Measurements from ENCODE around the gene MAL.

Gene MAL

GRCh38 chr2:94996305-94997100 lies 29.0 kb upstream of the MAL start:
- peak; percentile 39 for DNase-seq

GRCh38 chr2:94997981-94998930 lies 27.3 kb upstream of the MAL start:
- DNase-seq = no peak

GRCh38 chr2:94999431-94999883 lies 26.1 kb upstream of the MAL start:
- DNase-seq = no peak

GRCh38 chr2:95001051-95001562 lies 24.4 kb upstream of the MAL start:
- no peak for DNase-seq

GRCh38 chr2:95001701-95002100 lies 23.8 kb upstream of the MAL start:
- no peak for DNase-seq

- no peak for DNase-seq
These were observed 23.0 kb upstream of the MAL start for GRCh38 chr2:95002498-95002897.

- DNase-seq = no peak
These were observed 21.2 kb upstream of the MAL start for GRCh38 chr2:95004287-95004686.

- no peak for DNase-seq
These were observed 20.8 kb upstream of the MAL start for GRCh38 chr2:95004711-95005110.

GRCh38 chr2:95005726-95006125 lies 19.8 kb upstream of the MAL start:
- no peak for DNase-seq

GRCh38 chr2:95006588-95006987 lies 18.9 kb upstream of the MAL start:
- no peak for DNase-seq

- DNase-seq = no peak
These were observed 18.4 kb upstream of the MAL start for GRCh38 chr2:95007031-95007609.

- no peak for DNase-seq
These were observed 17.7 kb upstream of the MAL start for GRCh38 chr2:95007822-95008221.

- no peak for DNase-seq
These were observed 17.2 kb upstream of the MAL start for GRCh38 chr2:95008306-95008705.

GRCh38 chr2:95008996-95009395 lies 16.5 kb upstream of the MAL start:
- no peak for DNase-seq

- no peak for DNase-seq
These were observed 16.1 kb upstream of the MAL start for GRCh38 chr2:95009412-95009811.

- no peak for DNase-seq
These were observed 15.4 kb upstream of the MAL start for GRCh38 chr2:95010126-95010525.

- no peak for DNase-seq
These were observed 14.8 kb upstream of the MAL start for GRCh38 chr2:95010718-95011117.

GRCh38 chr2:95012881-95013550 lies 12.5 kb upstream of the MAL start:
- DNase-seq = no peak

GRCh38 chr2:95013726-95014125 lies 11.8 kb upstream of the MAL start:
- no peak for DNase-seq

- DNase-seq = no peak
These were observed 11.3 kb upstream of the MAL start for GRCh38 chr2:95014126-95014708.

- DNase-seq = no peak
These were observed 10.1 kb upstream of the MAL start for GRCh38 chr2:95015261-95015912.

- DNase-seq = no peak
These were observed 8.9 kb upstream of the MAL start for GRCh38 chr2:95016616-95017015.

Data from NCI-H2171 treated with DMSO at 0.1 percent for 48 hours (cell line).